GM20431 (cell line): ENCODE measurements around the gene MYH6.
"Not testable (repeated sequence)": the region's sequence is repeated elsewhere in the genome, so short reads cannot be mapped to it uniquely, and the experiment has no call there.

Source experiments
- in situ Hi-C: fragments of 300-500 bp; cut with MseI, MboI; formaldehyde crosslinking; loops from one replicate; pipeline ENCODE4 v1.15.0; 2020; ENCODE audit warnings: low sequenced_read_pairs; ENCODE audit not compliant: unreplicated experiment

MYH6 gene

GRCh38 chr14:23400496-23401149, 7.5 kb downstream of the MYH6 start:
- in situ Hi-C loops = not testable (repeated sequence)

GRCh38 chr14:23399591-23399990, 8.5 kb downstream of the MYH6 start:
- in situ Hi-C loops = no loop called here

GRCh38 chr14:23399136-23399535, 8.9 kb downstream of the MYH6 start:
- in situ Hi-C loops = no loop called here

- in situ Hi-C loops = no loop called here
Measured at GRCh38 chr14:23398348-23398747, 9.7 kb downstream of the MYH6 start.

- in situ Hi-C loops = no loop called here
Measured at GRCh38 chr14:23396781-23397407, 11.2 kb downstream of the MYH6 start.

- in situ Hi-C loops = no loop called here
Measured at GRCh38 chr14:23396126-23396525, 11.9 kb downstream of the MYH6 start.

GRCh38 chr14:23392613-23393012, 15.5 kb downstream of the MYH6 start:
- in situ Hi-C loops = no loop called here

GRCh38 chr14:23389871-23390270, 18.2 kb downstream of the MYH6 start:
- in situ Hi-C loops = not testable (repeated sequence)

- in situ Hi-C loops = no loop called here
Measured at GRCh38 chr14:23389396-23389795, 18.7 kb downstream of the MYH6 start.

- in situ Hi-C loops = no loop called here
Measured at GRCh38 chr14:23388996-23389395, 19.1 kb downstream of the MYH6 start.

- in situ Hi-C loops = no loop called here
Measured at GRCh38 chr14:23387916-23388882, 19.9 kb downstream of the MYH6 start.

GRCh38 chr14:23386999-23387398, 21.1 kb downstream of the MYH6 start:
- in situ Hi-C loops = no loop called here

GRCh38 chr14:23386266-23386657, 21.8 kb downstream of the MYH6 start:
- in situ Hi-C loops = not testable (repeated sequence)

- in situ Hi-C loops = no loop called here
Measured at GRCh38 chr14:23385642-23386265, 22.3 kb downstream of the MYH6 start.

- in situ Hi-C loops = no loop called here
Measured at GRCh38 chr14:23385244-23385641, 22.8 kb downstream of the MYH6 start.

GRCh38 chr14:23384364-23385080, 23.6 kb downstream of the MYH6 start:
- in situ Hi-C loops = no loop called here

- in situ Hi-C loops = no loop called here
Measured at GRCh38 chr14:23382731-23383440, 25.2 kb downstream of the MYH6 start.

GRCh38 chr14:23382276-23382675, 25.8 kb downstream of the MYH6 start:
- in situ Hi-C loops = no loop called here

- in situ Hi-C loops = no loop called here
Measured at GRCh38 chr14:23381871-23382270, 26.2 kb downstream of the MYH6 start.
